Measurements from ENCODE around the gene AIRE. TPM values are rescaled to one million over a fixed set of nuclear protein-coding genes. Genes with fewer than 3 reads are reported as not detected.

Gene AIRE
- total and polyA plus RNA-seq, 4 donors: 0.05 TPM; not detected in 3

DNA sequence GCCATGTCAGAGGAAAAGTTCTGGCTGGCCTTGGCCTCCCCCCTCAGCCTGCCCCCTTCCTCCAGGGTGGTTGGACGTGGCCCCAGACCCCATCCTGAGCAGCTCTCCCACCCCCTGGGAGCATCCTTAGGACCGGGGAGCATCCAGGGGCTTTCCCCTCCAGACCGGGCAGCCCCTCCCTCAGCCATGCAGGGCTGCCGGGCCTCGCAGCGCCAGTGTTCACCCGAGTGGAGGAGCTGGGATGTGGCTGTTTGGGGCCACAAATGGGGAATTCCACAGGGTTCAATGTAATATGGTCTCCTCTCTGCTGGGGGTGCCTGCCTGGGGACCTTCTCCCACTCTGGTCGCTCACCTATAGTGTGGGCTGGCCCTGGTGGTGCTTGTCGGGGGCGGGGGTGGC lies 10.0 kb downstream of the AIRE start:
- Histone ChIP-seq H3K9ac (ENCODE audit: low read depth in 1 of 2, low read length in 2 of 2) (no peak overlapping the region), H3K4me1 (ENCODE audit: control insufficient read depth in 4 of 4, insufficient read depth in 4 of 4, low read length in 3 of 4) (peaks cover 0 to 16% (median 13%) of the 10 kb centered on the region in 4 donors), H3K27ac (ENCODE audit: low read depth in 1 of 2, low read length in 2 of 2) (no peak overlapping the region), H3K4me3 (ENCODE audit: low read depth in 1 of 3, low read length in 3 of 3) (no peak overlapping the region), H3K9me3 (ENCODE audit: control insufficient read depth in 4 of 4, low read length in 3 of 4) (no peaks in the 10 kb centered on the region), H3K27me3 (ENCODE audit: control insufficient read depth in 4 of 4, insufficient read depth in 4 of 4, low read length in 3 of 4) (no peaks in the 10 kb centered on the region), H3K36me3 (ENCODE audit: control insufficient read depth in 4 of 4, insufficient read depth in 3 of 4, low read depth in 1 of 4, low read length in 3 of 4) (no peaks in the 10 kb centered on the region)
- WGBS: 88% methylated on average over 10 of the region's 10 CpGs
- TF ChIP-seq, protein P1, sequence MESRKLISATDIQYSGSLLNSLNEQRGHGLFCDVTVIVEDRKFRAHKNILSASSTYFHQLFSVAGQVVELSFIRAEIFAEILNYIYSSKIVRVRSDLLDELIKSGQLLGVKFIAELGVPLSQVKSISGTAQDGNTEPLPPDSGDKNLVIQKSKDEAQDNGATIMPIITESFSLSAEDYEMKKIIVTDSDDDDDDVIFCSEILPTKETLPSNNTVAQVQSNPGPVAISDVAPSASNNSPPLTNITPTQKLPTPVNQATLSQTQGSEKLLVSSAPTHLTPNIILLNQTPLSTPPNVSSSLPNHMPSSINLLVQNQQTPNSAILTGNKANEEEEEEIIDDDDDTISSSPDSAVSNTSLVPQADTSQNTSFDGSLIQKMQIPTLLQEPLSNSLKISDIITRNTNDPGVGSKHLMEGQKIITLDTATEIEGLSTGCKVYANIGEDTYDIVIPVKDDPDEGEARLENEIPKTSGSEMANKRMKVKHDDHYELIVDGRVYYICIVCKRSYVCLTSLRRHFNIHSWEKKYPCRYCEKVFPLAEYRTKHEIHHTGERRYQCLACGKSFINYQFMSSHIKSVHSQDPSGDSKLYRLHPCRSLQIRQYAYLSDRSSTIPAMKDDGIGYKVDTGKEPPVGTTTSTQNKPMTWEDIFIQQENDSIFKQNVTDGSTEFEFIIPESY (IDR thresholded peaks at IDR 0.05): no peak
- TF ChIP-seq RAD21 (IDR thresholded peaks at IDR 0.05): no peak
- TF ChIP-seq, protein P2, sequence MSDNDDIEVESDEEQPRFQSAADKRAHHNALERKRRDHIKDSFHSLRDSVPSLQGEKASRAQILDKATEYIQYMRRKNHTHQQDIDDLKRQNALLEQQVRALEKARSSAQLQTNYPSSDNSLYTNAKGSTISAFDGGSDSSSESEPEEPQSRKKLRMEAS (IDR thresholded peaks at IDR 0.05): no peak
- TF ChIP-seq, protein P3, sequence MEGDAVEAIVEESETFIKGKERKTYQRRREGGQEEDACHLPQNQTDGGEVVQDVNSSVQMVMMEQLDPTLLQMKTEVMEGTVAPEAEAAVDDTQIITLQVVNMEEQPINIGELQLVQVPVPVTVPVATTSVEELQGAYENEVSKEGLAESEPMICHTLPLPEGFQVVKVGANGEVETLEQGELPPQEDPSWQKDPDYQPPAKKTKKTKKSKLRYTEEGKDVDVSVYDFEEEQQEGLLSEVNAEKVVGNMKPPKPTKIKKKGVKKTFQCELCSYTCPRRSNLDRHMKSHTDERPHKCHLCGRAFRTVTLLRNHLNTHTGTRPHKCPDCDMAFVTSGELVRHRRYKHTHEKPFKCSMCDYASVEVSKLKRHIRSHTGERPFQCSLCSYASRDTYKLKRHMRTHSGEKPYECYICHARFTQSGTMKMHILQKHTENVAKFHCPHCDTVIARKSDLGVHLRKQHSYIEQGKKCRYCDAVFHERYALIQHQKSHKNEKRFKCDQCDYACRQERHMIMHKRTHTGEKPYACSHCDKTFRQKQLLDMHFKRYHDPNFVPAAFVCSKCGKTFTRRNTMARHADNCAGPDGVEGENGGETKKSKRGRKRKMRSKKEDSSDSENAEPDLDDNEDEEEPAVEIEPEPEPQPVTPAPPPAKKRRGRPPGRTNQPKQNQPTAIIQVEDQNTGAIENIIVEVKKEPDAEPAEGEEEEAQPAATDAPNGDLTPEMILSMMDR (IDR thresholded peaks at IDR 0.05; ENCODE audit: low read depth, low read length, missing input control): no peak
- no peak for DNase-seq (ENCODE audit: low spot score)

DNA sequence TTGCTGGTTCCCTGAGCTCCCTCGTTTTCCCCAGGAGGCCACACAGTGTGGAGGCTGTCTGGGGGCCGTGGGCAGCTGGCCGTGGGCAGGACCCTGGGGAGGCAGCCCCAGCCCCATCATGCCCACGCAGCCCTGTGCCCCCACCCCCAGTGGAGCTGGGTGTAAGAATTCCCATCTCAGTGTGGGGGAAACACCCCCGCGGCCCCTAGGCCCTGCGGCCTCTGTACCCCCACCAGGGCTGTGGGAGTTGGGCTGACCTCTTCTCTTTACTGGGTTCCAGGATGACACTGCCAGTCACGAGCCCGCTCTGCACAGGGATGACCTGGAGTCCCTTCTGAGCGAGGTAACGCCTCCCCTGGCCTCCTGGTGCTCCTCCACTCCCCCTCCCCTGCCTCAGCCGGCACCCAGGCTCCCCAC lies 10.4 kb downstream of the AIRE start:
- DNase-seq (ENCODE audit: low spot score): no peak
- Histone ChIP-seq H3K9me3 (ENCODE audit: control insufficient read depth in 4 of 4, low read length in 3 of 4) (no peaks in the 10 kb centered on the region), H3K9ac (ENCODE audit: low read depth in 1 of 2, low read length in 2 of 2) (no peak overlapping the region), H3K36me3 (ENCODE audit: control insufficient read depth in 4 of 4, insufficient read depth in 3 of 4, low read depth in 1 of 4, low read length in 3 of 4) (no peaks in the 10 kb centered on the region), H3K27ac (ENCODE audit: low read depth in 1 of 2, low read length in 2 of 2) (no peak overlapping the region), H3K27me3 (ENCODE audit: control insufficient read depth in 4 of 4, insufficient read depth in 4 of 4, low read length in 3 of 4) (no peaks in the 10 kb centered on the region), H3K4me3 (ENCODE audit: low read depth in 1 of 3, low read length in 3 of 3) (no peak overlapping the region), H3K4me1 (ENCODE audit: control insufficient read depth in 4 of 4, insufficient read depth in 4 of 4, low read length in 3 of 4) (peaks cover 2 to 21% (median 18%) of the 10 kb centered on the region in 4 donors)
- WGBS: 88% methylated on average over 12 of the region's 12 CpGs
- TF ChIP-seq FOXA2 (IDR thresholded peaks at IDR 0.05) (no peak), HNF4G (IDR thresholded peaks at IDR 0.05) (no peak), JUND (IDR thresholded peaks at IDR 0.05) (no peak), NR2F2 (IDR thresholded peaks at IDR 0.05) (no peak), YY1 (IDR thresholded peaks at IDR 0.05) (no peak), TAF1 (conservative IDR thresholded peaks at IDR 0.05) (no peak), RAD21 (IDR thresholded peaks at IDR 0.05) (no peak), EGR1 (IDR thresholded peaks at IDR 0.05; ENCODE audit: low read depth in 2 of 2) (no peak), HNF4A (conservative IDR thresholded peaks at IDR 0.05) (no peak)
- TF ChIP-seq, protein P3 (IDR thresholded peaks at IDR 0.05; ENCODE audit: low read depth, low read length, missing input control): no peak
- TF ChIP-seq, protein P4, sequence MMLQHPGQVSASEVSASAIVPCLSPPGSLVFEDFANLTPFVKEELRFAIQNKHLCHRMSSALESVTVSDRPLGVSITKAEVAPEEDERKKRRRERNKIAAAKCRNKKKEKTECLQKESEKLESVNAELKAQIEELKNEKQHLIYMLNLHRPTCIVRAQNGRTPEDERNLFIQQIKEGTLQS (IDR thresholded peaks at IDR 0.05): no peak
